ENCODE measurements around the gene TIMD4.

- TF ChIP-seq PATZ1 (CRISPR knock-in tag; IDR thresholded peaks at IDR 0.05; ENCODE audit: borderline replicate concordance), result no peak
- no peak for TF ChIP-seq ZNF8 (CRISPR knock-in tag; IDR thresholded peaks at IDR 0.05)
- TF ChIP-seq CSRNP3 (CRISPR knock-in tag; IDR thresholded peaks at IDR 0.05), result no peak
- TF ChIP-seq ZFP3 (CRISPR knock-in tag; IDR thresholded peaks at IDR 0.05), result no peak
- no peak for TF ChIP-seq ZNF70 (CRISPR knock-in tag; IDR thresholded peaks at IDR 0.05)
- no peak for TF ChIP-seq BACH2 (CRISPR knock-in tag; IDR thresholded peaks at IDR 0.05; ENCODE audit: borderline replicate concordance)
- TF ChIP-seq ZNF565 (CRISPR knock-in tag; conservative IDR thresholded peaks at IDR 0.05; ENCODE audit: low read depth), result no peak
- TF ChIP-seq ARNTL (CRISPR knock-in tag; IDR thresholded peaks at IDR 0.05; ENCODE audit: borderline replicate concordance, low read depth), result no peak
- TF ChIP-seq CREB5 (CRISPR knock-in tag; IDR thresholded peaks at IDR 0.05; ENCODE audit: low read depth), result no peak
Measured at GRCh38 chr5:156896546-156896945, 66.5 kb downstream of the TIMD4 start.
